VCaP (cell line): ENCODE data around the gene DPF3.

Experiments
- H3K27ac ChIP-seq: fragments of 450-650 bp; 2 replicates; pipeline ENCODE4 v1.5.1; 2017
- TF ChIP-seq, protein P1 (sequence below): fragments of 450-650 bp; conservative IDR thresholded peaks from 2 replicates; pipeline ENCODE4 v1.5.1; 2017; ENCODE audit warnings: mild to moderate bottlenecking, moderate library complexity

The DPF3 gene

DNA sequence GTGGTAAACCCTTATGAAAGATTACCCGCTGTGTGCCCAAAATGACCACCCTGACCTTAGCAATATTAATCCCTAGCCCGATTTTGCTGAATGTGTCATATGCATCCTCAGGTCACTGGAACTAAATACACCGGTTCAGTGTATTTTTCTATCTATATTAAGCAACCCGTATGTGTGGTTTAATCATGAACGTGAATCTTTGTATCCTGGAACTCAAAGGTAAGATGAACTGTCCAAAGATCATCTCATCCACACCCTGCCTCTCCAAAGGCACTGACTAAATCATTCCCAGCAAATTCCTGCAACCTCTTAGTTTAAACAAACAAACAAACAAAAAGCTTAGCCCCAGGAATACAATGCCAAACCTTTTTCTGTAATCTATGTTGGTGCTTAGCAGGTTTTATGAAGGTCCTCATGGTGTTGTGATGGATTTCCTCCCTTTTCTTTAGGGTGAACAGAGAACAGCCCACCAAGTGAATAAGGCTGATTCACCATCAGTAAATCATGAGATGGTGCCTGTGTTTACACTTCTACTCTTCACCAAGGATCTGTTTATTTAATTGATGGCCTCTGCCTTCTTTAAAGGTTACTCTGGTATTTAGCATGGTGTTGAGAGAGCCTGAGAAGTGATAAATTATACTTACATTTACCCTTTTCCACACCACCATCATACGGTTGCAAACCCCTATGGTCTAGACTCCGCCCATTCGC lies 298.6 kb downstream of the DPF3 start:
- H3K27ac ChIP-seq, result no peak overlapping the region
- TF ChIP-seq, protein P1, sequence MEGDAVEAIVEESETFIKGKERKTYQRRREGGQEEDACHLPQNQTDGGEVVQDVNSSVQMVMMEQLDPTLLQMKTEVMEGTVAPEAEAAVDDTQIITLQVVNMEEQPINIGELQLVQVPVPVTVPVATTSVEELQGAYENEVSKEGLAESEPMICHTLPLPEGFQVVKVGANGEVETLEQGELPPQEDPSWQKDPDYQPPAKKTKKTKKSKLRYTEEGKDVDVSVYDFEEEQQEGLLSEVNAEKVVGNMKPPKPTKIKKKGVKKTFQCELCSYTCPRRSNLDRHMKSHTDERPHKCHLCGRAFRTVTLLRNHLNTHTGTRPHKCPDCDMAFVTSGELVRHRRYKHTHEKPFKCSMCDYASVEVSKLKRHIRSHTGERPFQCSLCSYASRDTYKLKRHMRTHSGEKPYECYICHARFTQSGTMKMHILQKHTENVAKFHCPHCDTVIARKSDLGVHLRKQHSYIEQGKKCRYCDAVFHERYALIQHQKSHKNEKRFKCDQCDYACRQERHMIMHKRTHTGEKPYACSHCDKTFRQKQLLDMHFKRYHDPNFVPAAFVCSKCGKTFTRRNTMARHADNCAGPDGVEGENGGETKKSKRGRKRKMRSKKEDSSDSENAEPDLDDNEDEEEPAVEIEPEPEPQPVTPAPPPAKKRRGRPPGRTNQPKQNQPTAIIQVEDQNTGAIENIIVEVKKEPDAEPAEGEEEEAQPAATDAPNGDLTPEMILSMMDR, result no peak

- TF ChIP-seq, protein P1, result no peak
- H3K27ac ChIP-seq, result no peak overlapping the region
Observed at GRCh38 chr14:72594099-72594901, 299.6 kb downstream of the DPF3 start.

GRCh38 chr14:72591391-72591790 lies 302.5 kb downstream of the DPF3 start:
- TF ChIP-seq, protein P1, result no peak
- H3K27ac ChIP-seq, result no peak overlapping the region

DNA sequence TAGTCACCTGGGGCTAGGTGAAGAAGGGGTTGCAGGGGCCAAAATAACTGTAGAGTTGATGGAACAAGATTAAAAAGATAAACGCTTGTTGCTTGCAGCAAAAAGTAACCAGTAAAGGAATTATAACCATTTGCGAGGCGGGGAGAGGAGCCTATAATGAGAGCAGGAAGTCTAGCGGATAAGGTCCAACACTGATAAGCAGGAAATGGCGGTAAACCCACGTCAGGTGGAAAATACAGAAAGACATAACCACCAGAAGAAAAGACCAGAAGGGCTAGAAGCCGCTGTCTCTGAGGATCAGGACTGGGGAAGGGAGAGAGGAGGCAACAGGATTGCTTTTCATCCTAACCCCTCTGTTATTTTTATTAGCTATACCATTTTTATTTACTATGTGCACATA lies 303.3 kb downstream of the DPF3 start:
- TF ChIP-seq, protein P1, result no peak
- H3K27ac ChIP-seq, result no peak overlapping the region

DNA sequence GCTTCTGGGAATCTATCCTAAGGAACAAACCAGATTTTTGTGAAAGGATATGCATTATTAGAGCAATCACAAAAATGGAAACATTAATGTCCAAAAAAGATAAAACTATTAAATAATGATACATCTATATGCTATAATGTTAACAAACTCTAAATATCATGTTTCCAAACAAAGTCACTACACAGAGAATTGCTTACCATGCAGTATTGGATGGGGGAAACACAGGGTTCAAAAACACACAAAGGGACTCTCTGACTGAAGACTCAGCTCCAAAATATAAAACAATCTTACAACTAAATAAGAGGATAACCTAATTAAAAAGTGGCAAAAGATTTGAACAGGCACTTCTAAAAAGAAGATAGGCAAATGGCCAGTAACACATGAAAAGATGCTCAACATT lies 304.2 kb downstream of the DPF3 start:
- H3K27ac ChIP-seq, result no peak overlapping the region
- TF ChIP-seq, protein P1, result no peak

GRCh38 chr14:72588521-72588920 lies 305.4 kb downstream of the DPF3 start:
- H3K27ac ChIP-seq, result no peak overlapping the region
- TF ChIP-seq, protein P1, result no peak
